ENCODE measurements around the gene SKI.

SKI gene

GRCh38 chr1:2298685-2299084 is 70.6 kb downstream of the SKI start:
- no peak for DNase-seq

- no peak for DNase-seq
These were observed 71.1 kb downstream of the SKI start for GRCh38 chr1:2299131-2299627.

GRCh38 chr1:2300004-2300771 is 72.1 kb downstream of the SKI start:
- peak; percentile 79 for DNase-seq

GRCh38 chr1:2300851-2301606 is 72.9 kb downstream of the SKI start:
- peak; percentile 88 for DNase-seq

GRCh38 chr1:2301607-2302291 is 73.6 kb downstream of the SKI start:
- DNase-seq: no peak

GRCh38 chr1:2302292-2302925 is 74.3 kb downstream of the SKI start:
- no peak for DNase-seq

- no peak for DNase-seq
These were observed 75.1 kb downstream of the SKI start for GRCh38 chr1:2303016-2303775.

GRCh38 chr1:2303781-2304180 is 75.7 kb downstream of the SKI start:
- no peak for DNase-seq

GRCh38 chr1:2304282-2304681 is 76.2 kb downstream of the SKI start:
- no peak for DNase-seq

- DNase-seq: no peak
These were observed 77.0 kb downstream of the SKI start for GRCh38 chr1:2304921-2305681.

- no peak for DNase-seq
These were observed 78.2 kb downstream of the SKI start for GRCh38 chr1:2306151-2306978.

- DNase-seq: no peak
These were observed 79.0 kb downstream of the SKI start for GRCh38 chr1:2307064-2307605.

GRCh38 chr1:2307972-2308371 is 79.9 kb downstream of the SKI start:
- no peak for DNase-seq

GRCh38 chr1:2308844-2309243 is 80.7 kb downstream of the SKI start:
- no peak for DNase-seq

- no peak for DNase-seq
These were observed 82.4 kb downstream of the SKI start for GRCh38 chr1:2310332-2311183.

GRCh38 chr1:2311184-2312032 is 83.3 kb downstream of the SKI start:
- peak; percentile 68 for DNase-seq

- no peak for DNase-seq
These were observed 84.0 kb downstream of the SKI start for GRCh38 chr1:2312160-2312514.
